MG63 (cell line): ENCODE measurements around the gene KRTAP2-4. TPM values are rescaled to one million over a fixed set of nuclear protein-coding genes. Genes with fewer than 3 reads are reported as not detected.
"Not testable (repeated sequence)": the region's sequence is repeated elsewhere in the genome, so short reads cannot be mapped to it uniquely, and the experiment has no call there.

Source experiments
- DNase-seq: peaks from one replicate; pipeline ENCODE4 v3.0.0-alpha.2; 2020
- H3K27me3 ChIP-seq: fragments of 250-450 bp; sonication (Bioruptor Pico); 2 replicates; pipeline ENCODE4 v1.5.1; 2020; ENCODE audit warnings: mild to moderate bottlenecking, moderate library complexity
- H3K36me3 ChIP-seq: fragments of 250-450 bp; sonication (Bioruptor Pico); 2 replicates; pipeline ENCODE4 v1.5.1; 2020; ENCODE audit warnings: mild to moderate bottlenecking, moderate library complexity
- H3K4me3 ChIP-seq: fragments of 250-450 bp; sonication (Bioruptor Pico); 2 replicates; pipeline ENCODE4 v1.5.1; 2020; ENCODE audit warnings: mild to moderate bottlenecking, moderate library complexity
- H3K9me3 ChIP-seq: fragments of 250-450 bp; sonication (Bioruptor Pico); 2 replicates; pipeline ENCODE4 v1.5.1; 2020; ENCODE audit warnings: mild to moderate bottlenecking, moderate library complexity
- total RNA-seq: library from RNA; depleted of rRNA; stranded (reverse); fragments of >200 nt; shearing (Covaris generic); gene quantifications from 2 replicates; pipeline ENCODE4 v1.2.3, GENCODE V29; 2014; ENCODE audit warnings: low replicate concordance

Gene KRTAP2-4
- total RNA-seq, 1 experiment from 2014 or later = not detected

- H3K9me3 ChIP-seq, H3K4me3 ChIP-seq, H3K27me3 ChIP-seq, H3K36me3 ChIP-seq, DNase-seq: not testable (repeated sequence)
Measured at GRCh38 chr17:41083427-41083826, 17.7 kb upstream of the KRTAP2-4 start.

- Histone ChIP-seq H3K36me3 (no peaks in the 10 kb centered on the region), H3K9me3 (no peaks in the 10 kb centered on the region), H3K4me3 (no peak overlapping the region), H3K27me3 (no peaks in the 10 kb centered on the region)
- DNase-seq = no peak
Measured at GRCh38 chr17:41082626-41083025, 16.9 kb upstream of the KRTAP2-4 start.

GRCh38 chr17:41076788-41077187 is 11.1 kb upstream of the KRTAP2-4 start:
- no peak for DNase-seq
- Histone ChIP-seq H3K27me3 (no peaks in the 10 kb centered on the region), H3K9me3 (no peaks in the 10 kb centered on the region), H3K36me3 (no peaks in the 10 kb centered on the region), H3K4me3 (no peak overlapping the region)

- Histone ChIP-seq H3K36me3 (no peaks in the 10 kb centered on the region), H3K9me3 (no peaks in the 10 kb centered on the region), H3K4me3 (no peak overlapping the region), H3K27me3 (no peaks in the 10 kb centered on the region)
- no peak for DNase-seq
Measured at GRCh38 chr17:41073676-41074075, 8.0 kb upstream of the KRTAP2-4 start.

- no peaks in the 10 kb centered on the region; the same call in 1 of the 2 replicates for H3K9me3 ChIP-seq
- no peaks in the 10 kb centered on the region for H3K36me3 ChIP-seq
- no peak overlapping the region for H3K4me3 ChIP-seq
- H3K27me3 ChIP-seq = no peaks in the 10 kb centered on the region
- no peak for DNase-seq
Measured at GRCh38 chr17:41071606-41072360, 6.1 kb upstream of the KRTAP2-4 start.

- H3K36me3 ChIP-seq = no peaks in the 10 kb centered on the region
- H3K27me3 ChIP-seq = no peaks in the 10 kb centered on the region
- H3K9me3 ChIP-seq = no peaks in the 10 kb centered on the region; the same call in 1 of the 2 replicates
- no peak for DNase-seq
- no peak overlapping the region for H3K4me3 ChIP-seq
Measured at GRCh38 chr17:41069031-41069430, 3.4 kb upstream of the KRTAP2-4 start.

GRCh38 chr17:41067281-41067680 is 1.6 kb upstream of the KRTAP2-4 start:
- Histone ChIP-seq H3K27me3 (no peaks in the 10 kb centered on the region), H3K36me3 (no peaks in the 10 kb centered on the region), H3K4me3 (no peak overlapping the region), H3K9me3 (no peaks in the 10 kb centered on the region; the same call in 1 of the 2 replicates)
- DNase-seq = no peak

GRCh38 chr17:41065016-41065689 is 526 bp downstream of the KRTAP2-4 start:
- DNase-seq, H3K9me3 ChIP-seq, H3K4me3 ChIP-seq, H3K36me3 ChIP-seq, H3K27me3 ChIP-seq: not testable (repeated sequence)

- no peaks in the 10 kb centered on the region for H3K27me3 ChIP-seq
- no peak for DNase-seq
- H3K4me3 ChIP-seq = no peak overlapping the region
- no peaks in the 10 kb centered on the region for H3K36me3 ChIP-seq
- no peaks in the 10 kb centered on the region; the same call in 1 of the 2 replicates for H3K9me3 ChIP-seq
Measured at GRCh38 chr17:41064301-41064700, 1.4 kb downstream of the KRTAP2-4 start.

- no peaks in the 10 kb centered on the region; the same call in 1 of the 2 replicates for H3K9me3 ChIP-seq
- DNase-seq = no peak
- H3K4me3 ChIP-seq = no peak overlapping the region
- H3K36me3 ChIP-seq = no peaks in the 10 kb centered on the region
- H3K27me3 ChIP-seq = no peaks in the 10 kb centered on the region
Measured at GRCh38 chr17:41063449-41063848, 2.2 kb downstream of the KRTAP2-4 start.

- H3K4me3 ChIP-seq = no peak overlapping the region
- peak; percentile 57 for DNase-seq
- no peaks in the 10 kb centered on the region for H3K36me3 ChIP-seq
- H3K27me3 ChIP-seq = no peaks in the 10 kb centered on the region
- peaks cover 3% of the 10 kb centered on the region for H3K9me3 ChIP-seq
Measured at GRCh38 chr17:41061964-41062363, 3.7 kb downstream of the KRTAP2-4 start.

GRCh38 chr17:41060052-41060604 is 5.6 kb downstream of the KRTAP2-4 start, which contains the start of gene KRTAP2-3:
KRTAP2-3 (minus strand) TSS chr17:41060114; CDS start chr17:41060050, 64 bp downstream.
- Histone ChIP-seq H3K9me3 (peaks cover 3% of the 10 kb centered on the region), H3K27me3 (no peaks in the 10 kb centered on the region), H3K4me3 (no peak within 1 kb of the TSS)

GRCh38 chr17:41059276-41060051 is 6.2 kb downstream of the KRTAP2-4 start:
- H3K36me3 ChIP-seq, H3K27me3 ChIP-seq, H3K9me3 ChIP-seq, H3K4me3 ChIP-seq: not testable (repeated sequence)
- DNase-seq = peak; percentile 28

More at GRCh38 chr17:41060052-41060604, 5.6 kb downstream of the KRTAP2-4 start, which contains the start of gene KRTAP2-3:
- no peaks in the 10 kb centered on the region for H3K36me3 ChIP-seq
- DNase-seq = peak; percentile 83

GRCh38 chr17:41058741-41059140 is 6.9 kb downstream of the KRTAP2-4 start:
- no peak overlapping the region for H3K4me3 ChIP-seq
- no peaks in the 10 kb centered on the region for H3K27me3 ChIP-seq
- H3K9me3 ChIP-seq = peaks cover 3% of the 10 kb centered on the region
- no peak for DNase-seq
- no peaks in the 10 kb centered on the region for H3K36me3 ChIP-seq

GRCh38 chr17:41057547-41057946 is 8.1 kb downstream of the KRTAP2-4 start:
- no peaks in the 10 kb centered on the region for H3K27me3 ChIP-seq
- H3K4me3 ChIP-seq = no peak overlapping the region
- no peak for DNase-seq
- H3K36me3 ChIP-seq = no peaks in the 10 kb centered on the region
- H3K9me3 ChIP-seq = peaks cover 8% of the 10 kb centered on the region

- not testable (repeated sequence) for H3K9me3 ChIP-seq, H3K27me3 ChIP-seq, H3K36me3 ChIP-seq, H3K4me3 ChIP-seq, DNase-seq
Measured at GRCh38 chr17:41055130-41055529, 10.5 kb downstream of the KRTAP2-4 start, which contains the start of gene KRTAP2-2. KRTAP2-2 (minus strand) TSS chr17:41055230; CDS start chr17:41055211, 19 bp downstream.

GRCh38 chr17:41054556-41054955 is 11.1 kb downstream of the KRTAP2-4 start:
- H3K9me3 ChIP-seq, H3K27me3 ChIP-seq, H3K4me3 ChIP-seq, H3K36me3 ChIP-seq, DNase-seq: not testable (repeated sequence)
